ENCODE results near the gene GPR62. TPM values are rescaled to one million over a fixed set of nuclear protein-coding genes. Genes with fewer than 3 reads are reported as not detected.

Gene GPR62
- total and polyA plus RNA-seq, 9 of the 15 experiments (the other 6 are each of a cell fraction or from before 2014, with no cell fraction given): not detected

DNA sequence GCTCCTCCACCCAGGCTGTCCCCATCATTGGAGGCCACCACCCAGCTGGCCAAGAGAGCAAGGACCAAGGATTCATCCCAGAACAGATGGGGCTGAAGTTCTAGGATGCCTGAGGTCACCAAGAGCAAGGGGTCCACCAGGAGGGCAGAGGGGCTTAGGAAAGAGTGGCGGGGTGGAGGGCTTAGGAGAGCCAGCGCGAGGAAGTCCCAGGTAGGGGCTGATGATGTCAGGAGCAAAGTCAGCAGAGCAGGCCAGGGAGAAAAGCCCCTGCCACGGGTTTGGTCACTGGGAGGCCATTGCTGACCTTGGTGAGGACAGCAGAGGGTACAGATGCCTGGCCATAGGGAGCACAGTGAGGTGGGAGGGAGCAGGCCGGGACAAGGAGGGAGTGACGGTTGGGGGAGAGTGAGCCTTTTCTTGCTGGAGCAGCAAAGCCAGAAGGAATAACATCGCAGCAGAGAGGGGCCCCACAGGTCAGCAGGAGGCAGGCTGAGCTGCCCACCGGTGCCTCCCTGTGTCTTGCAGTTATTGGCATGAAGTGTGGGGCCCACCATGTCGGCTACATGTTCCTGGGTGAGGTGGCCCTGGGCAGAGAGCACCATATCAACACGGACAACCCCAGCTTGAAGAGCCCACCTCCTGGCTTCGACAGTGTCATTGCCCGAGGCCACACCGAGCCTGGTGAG is 7.8 kb upstream of the GPR62 start:
- TF ChIP-seq MAFK (IDR thresholded peaks at IDR 0.05; ENCODE audit: low read length) (no peak), ZBTB7A (IDR thresholded peaks at IDR 0.05; ENCODE audit: borderline replicate concordance, control insufficient read depth, low read depth, low read length) (no peak), COPS2 (conservative IDR thresholded peaks at IDR 0.05) (no peak), KAT8 (IDR thresholded peaks at IDR 0.05; ENCODE audit: low read depth) (no peak), XRCC4 (IDR thresholded peaks at IDR 0.05; ENCODE audit: extremely low read depth, insufficient read depth, insufficient read length) (no peak), MAZ (CRISPR knock-in tag; conservative IDR thresholded peaks at IDR 0.05 in 1 of 2, IDR thresholded peaks at IDR 0.05 in 1 of 2) (no peak), ZNF354B (CRISPR knock-in tag; IDR thresholded peaks at IDR 0.05) (no peak), HSF4 (CRISPR knock-in tag; IDR thresholded peaks at IDR 0.05; ENCODE audit: borderline replicate concordance) (no peak), FOSL1 (tag; conservative IDR thresholded peaks at IDR 0.05) (no peak), ZNF785 (CRISPR knock-in tag; IDR thresholded peaks at IDR 0.05) (no peak), MBD1 (CRISPR knock-in tag; IDR thresholded peaks at IDR 0.05) (no peak)
- TF ChIP-seq, protein P1, sequence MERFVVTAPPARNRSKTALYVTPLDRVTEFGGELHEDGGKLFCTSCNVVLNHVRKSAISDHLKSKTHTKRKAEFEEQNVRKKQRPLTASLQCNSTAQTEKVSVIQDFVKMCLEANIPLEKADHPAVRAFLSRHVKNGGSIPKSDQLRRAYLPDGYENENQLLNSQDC (CRISPR knock-in tag; IDR thresholded peaks at IDR 0.05): no peak
- TF ChIP-seq, protein P2, sequence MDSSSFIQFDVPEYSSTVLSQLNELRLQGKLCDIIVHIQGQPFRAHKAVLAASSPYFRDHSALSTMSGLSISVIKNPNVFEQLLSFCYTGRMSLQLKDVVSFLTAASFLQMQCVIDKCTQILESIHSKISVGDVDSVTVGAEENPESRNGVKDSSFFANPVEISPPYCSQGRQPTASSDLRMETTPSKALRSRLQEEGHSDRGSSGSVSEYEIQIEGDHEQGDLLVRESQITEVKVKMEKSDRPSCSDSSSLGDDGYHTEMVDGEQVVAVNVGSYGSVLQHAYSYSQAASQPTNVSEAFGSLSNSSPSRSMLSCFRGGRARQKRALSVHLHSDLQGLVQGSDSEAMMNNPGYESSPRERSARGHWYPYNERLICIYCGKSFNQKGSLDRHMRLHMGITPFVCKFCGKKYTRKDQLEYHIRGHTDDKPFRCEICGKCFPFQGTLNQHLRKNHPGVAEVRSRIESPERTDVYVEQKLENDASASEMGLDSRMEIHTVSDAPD (CRISPR knock-in tag; IDR thresholded peaks at IDR 0.05): no peak
- no peak overlapping the region for H3K27ac ChIP-seq (ENCODE audit: extremely low read depth, low read depth, low read length)
- no peak overlapping the region for H3K4me3 ChIP-seq
- ATAC-seq (no peak), DNase-seq (ENCODE audit: extremely low read depth in 1 of 4, low spot score in 3 of 4) (no peak), FAIRE-seq (no peak)
- no peaks in the 10 kb centered on the region for H4K20me1 ChIP-seq (replicated peaks; ENCODE audit: control insufficient read depth, insufficient read depth, low read length)
- no peaks in the 10 kb centered on the region for H3K9me1 ChIP-seq (ENCODE audit: control insufficient read depth, insufficient read depth, low read length)
- no peaks in the 10 kb centered on the region; the same call in 2 of the 3 replicates for H3K79me2 ChIP-seq (ENCODE audit: control insufficient read depth, insufficient read depth, low read length)
- no TSS peak for BruUV-seq (replicated peaks)
- 41% methylated on average over 11 of the region's 13 CpGs for WGBS (ENCODE audit: insufficient coverage, low coverage, missing lambda C conversion rate)
- H3K9me3 ChIP-seq (replicated peaks; ENCODE audit: control insufficient read depth, insufficient read depth, low read depth, low read length): no peaks in the 10 kb centered on the region
- no peak overlapping the region for H3K4me2 ChIP-seq (ENCODE audit: insufficient read depth, low read length)
- H3K4me1 ChIP-seq (replicated peaks in 1 of 2; ENCODE audit: control insufficient read depth in 2 of 2, insufficient read depth in 2 of 2, low read length in 2 of 2): peaks cover 9 to 19% of the 10 kb centered on the region in 2 experiments; a peak in 4 of 5 replicates
- H3K9ac ChIP-seq (ENCODE audit: insufficient read depth in 1 of 2, low read depth in 2 of 2, low read length in 2 of 2): no peak overlapping the region
- intact Hi-C loops (cut with micrococcal nuclease): no loop called here
- in situ Hi-C loops (cut with MboI): no loop called here
- no peaks in the 10 kb centered on the region for H3K36me3 ChIP-seq (ENCODE audit: control insufficient read depth, insufficient read depth, low read length)
- no peaks in the 10 kb centered on the region for H3K27me3 ChIP-seq (ENCODE audit: control insufficient read depth in 2 of 2, insufficient read depth in 2 of 2, low read length in 2 of 2)
- no peak overlapping the region for H2AFZ ChIP-seq (ENCODE audit: low read depth, low read length)
- POLR2A ChIA-PET: interaction anchor here (0.5 to 1.1 kb wide), 3 partner anchors 14 to 66 kb away, joined by 3 to 4 read pairs (median 3); partner anchors contain the start of gene ABHD14B
- CTCF ChIA-PET (ENCODE audit: low intra/inter-chr PET ratio): no interaction called here

All from K562 (cell line).